IPS DF 6.9 (cell line): ENCODE data around the gene STAM2.
"Not testable (repeated sequence)": the region's sequence is repeated elsewhere in the genome, so short reads cannot be mapped to it uniquely, and the experiment has no call there.

Experiments used
- DNase-seq: peaks from one replicate; pipeline ENCODE4 v3.0.0-alpha.2; 2013; ENCODE audit warnings: low read depth, low spot score
- H3K27ac ChIP-seq: one replicate; pipeline ENCODE4 v1.5.1; 2013; ENCODE audit warnings: low read length, control low read depth
- H3K27me3 ChIP-seq: 2 replicates; pipeline ENCODE4 v1.6.1; 2013; ENCODE audit warnings: mild to moderate bottlenecking, low read length; ENCODE audit not compliant: control insufficient read depth, insufficient read depth
- H3K36me3 ChIP-seq: 2 replicates; pipeline ENCODE4 v1.6.1; 2013; ENCODE audit warnings: low read length; ENCODE audit not compliant: control insufficient read depth, insufficient read depth
- H3K4me1 ChIP-seq: 2 replicates; pipeline ENCODE4 v1.6.1; 2013; ENCODE audit warnings: low read length; ENCODE audit not compliant: control insufficient read depth, insufficient read depth
- H3K4me3 ChIP-seq: 2 replicates; pipeline ENCODE4 v1.5.1; 2013; ENCODE audit warnings: mild to moderate bottlenecking, low read length
- H3K9me3 ChIP-seq: 2 replicates; pipeline ENCODE4 v1.6.1; 2013; ENCODE audit warnings: low read length, inconsistent platforms; ENCODE audit not compliant: control insufficient read depth, insufficient read depth
- WGBS: extraction: QIAGEN DNeasy Blood & Tissue Kit; methylation state at CpG from one replicate; pipeline ENCODE4 v1.1.7; 2013; ENCODE audit warnings: mixed read lengths, missing lambda C conversion rate; ENCODE audit not compliant: insufficient read length, insufficient coverage; 5-methylcytosine and 5-hydroxymethylcytosine counted together

STAM2 gene

GRCh38 chr2:152094014-152094413, 81.5 kb downstream of the STAM2 start:
- Histone ChIP-seq H3K9me3 (no peaks in the 10 kb centered on the region), H3K27me3 (peaks cover 12% of the 10 kb centered on the region), H3K36me3 (no peaks in the 10 kb centered on the region), H3K27ac (no peak overlapping the region), H3K4me1 (no peaks in the 10 kb centered on the region), H3K4me3 (no peak overlapping the region)
- WGBS, result no CpG with 5 or more reads among the region's 2 CpGs
- DNase-seq, result no peak

GRCh38 chr2:152093464-152093863, 82.1 kb downstream of the STAM2 start:
- DNase-seq, result no peak
- no peaks in the 10 kb centered on the region for H3K9me3 ChIP-seq
- H3K27me3 ChIP-seq, result peaks cover 12% of the 10 kb centered on the region
- H3K36me3 ChIP-seq, result no peaks in the 10 kb centered on the region
- H3K4me3 ChIP-seq, result no peak overlapping the region
- no CpG with 5 or more reads among the region's 2 CpGs for WGBS
- H3K4me1 ChIP-seq, result no peaks in the 10 kb centered on the region
- no peak overlapping the region for H3K27ac ChIP-seq

- no CpG with 5 or more reads among the region's 2 CpGs for WGBS
- H3K27ac ChIP-seq, result no peak overlapping the region
- no peaks in the 10 kb centered on the region for H3K4me1 ChIP-seq
- H3K9me3 ChIP-seq, result no peaks in the 10 kb centered on the region
- H3K36me3 ChIP-seq, result no peaks in the 10 kb centered on the region
- peaks cover under 1% of the 10 kb centered on the region; the same call in 1 of the 2 replicates for H3K27me3 ChIP-seq
- H3K4me3 ChIP-seq, result no peak overlapping the region
- no peak for DNase-seq
These were observed 83.5 kb downstream of the STAM2 start for GRCh38 chr2:152092095-152092494.

GRCh38 chr2:152090726-152091125, 84.8 kb downstream of the STAM2 start:
- H3K9me3 ChIP-seq, H3K36me3 ChIP-seq, H3K27ac ChIP-seq, H3K4me3 ChIP-seq, H3K27me3 ChIP-seq, H3K4me1 ChIP-seq, DNase-seq: not testable (repeated sequence)
- WGBS, result no CpG with 5 or more reads among the region's 4 CpGs

GRCh38 chr2:152089238-152089637, 86.3 kb downstream of the STAM2 start:
- WGBS, result no CpG with 5 or more reads among the region's 2 CpGs
- no peak overlapping the region for H3K4me3 ChIP-seq
- H3K4me1 ChIP-seq, result no peaks in the 10 kb centered on the region
- no peaks in the 10 kb centered on the region for H3K9me3 ChIP-seq
- no peaks in the 10 kb centered on the region for H3K36me3 ChIP-seq
- DNase-seq, result no peak
- no peaks in the 10 kb centered on the region for H3K27me3 ChIP-seq
- no peak overlapping the region for H3K27ac ChIP-seq

- no peaks in the 10 kb centered on the region for H3K9me3 ChIP-seq
- no peaks in the 10 kb centered on the region for H3K36me3 ChIP-seq
- DNase-seq, result no peak
- no peak overlapping the region for H3K4me3 ChIP-seq
- no CpG with 5 or more reads among the region's 3 CpGs for WGBS
- no peak overlapping the region for H3K27ac ChIP-seq
- H3K27me3 ChIP-seq, result no peaks in the 10 kb centered on the region
- no peaks in the 10 kb centered on the region for H3K4me1 ChIP-seq
These were observed 87.6 kb downstream of the STAM2 start for GRCh38 chr2:152088006-152088405.

- H3K4me1 ChIP-seq, result no peaks in the 10 kb centered on the region
- no peaks in the 10 kb centered on the region for H3K9me3 ChIP-seq
- no CpG with 5 or more reads among the region's 2 CpGs for WGBS
- H3K27me3 ChIP-seq, result no peaks in the 10 kb centered on the region
- H3K4me3 ChIP-seq, result no peak overlapping the region
- no peak for DNase-seq
- H3K36me3 ChIP-seq, result no peaks in the 10 kb centered on the region
- no peak overlapping the region for H3K27ac ChIP-seq
These were observed 89.3 kb downstream of the STAM2 start for GRCh38 chr2:152086231-152086630.

GRCh38 chr2:152084076-152084475, 91.5 kb downstream of the STAM2 start:
- no CpG with 5 or more reads among the region's 6 CpGs for WGBS
- H3K9me3 ChIP-seq, result no peaks in the 10 kb centered on the region
- no peaks in the 10 kb centered on the region for H3K36me3 ChIP-seq
- no peak overlapping the region for H3K4me3 ChIP-seq
- no peaks in the 10 kb centered on the region for H3K4me1 ChIP-seq
- no peak for DNase-seq
- no peaks in the 10 kb centered on the region for H3K27me3 ChIP-seq
- no peak overlapping the region for H3K27ac ChIP-seq

GRCh38 chr2:152083202-152083875, 92.2 kb downstream of the STAM2 start:
- no peak overlapping the region for H3K27ac ChIP-seq
- no peak for DNase-seq
- H3K36me3 ChIP-seq, result no peaks in the 10 kb centered on the region
- no peaks in the 10 kb centered on the region for H3K9me3 ChIP-seq
- H3K4me3 ChIP-seq, result no peak overlapping the region
- no CpG with 5 or more reads among the region's 6 CpGs for WGBS
- no peaks in the 10 kb centered on the region for H3K27me3 ChIP-seq
- no peaks in the 10 kb centered on the region for H3K4me1 ChIP-seq

- Histone ChIP-seq H3K36me3 (no peaks in the 10 kb centered on the region), H3K4me1 (no peaks in the 10 kb centered on the region), H3K4me3 (no peak overlapping the region), H3K27ac (no peak overlapping the region), H3K9me3 (no peaks in the 10 kb centered on the region), H3K27me3 (no peaks in the 10 kb centered on the region)
- WGBS, result no CpG with 5 or more reads among the region's 2 CpGs
- no peak for DNase-seq
These were observed 96.9 kb downstream of the STAM2 start for GRCh38 chr2:152078662-152079061.

GRCh38 chr2:152078023-152078422, 97.5 kb downstream of the STAM2 start:
- H3K4me3 ChIP-seq, result no peak overlapping the region
- no peak overlapping the region for H3K27ac ChIP-seq
- H3K36me3 ChIP-seq, result no peaks in the 10 kb centered on the region
- no peaks in the 10 kb centered on the region for H3K9me3 ChIP-seq
- DNase-seq, result no peak
- no CpG with 5 or more reads among the region's 9 CpGs for WGBS
- H3K4me1 ChIP-seq, result peaks cover 1% of the 10 kb centered on the region; the same call in 1 of the 2 replicates
- H3K27me3 ChIP-seq, result no peaks in the 10 kb centered on the region
